Lower leg skin (tissue), 3 donors: ENCODE measurements around the gene ZBTB7C.

ENCODE experiments used
- POLR2A ChIP-seq, 2 donors: fragments of 450-650 bp; IDR thresholded peaks; one replicate each; pipeline ENCODE4 v1.6.1; 2016 to 2017; ENCODE audit warnings: antibody characterized with exemption in 2 of 2, mild to moderate bottlenecking in 1 of 2, moderate library complexity in 1 of 2
- TF ChIP-seq, protein P1 (sequence below), 3 donors: fragments of 450-650 bp; IDR thresholded peaks; one replicate each; pipeline ENCODE4 v1.5.1; 2016; ENCODE audit warnings: antibody characterized with exemption in 3 of 3, mild to moderate bottlenecking in 3 of 3, moderate library complexity in 2 of 3

DNA sequence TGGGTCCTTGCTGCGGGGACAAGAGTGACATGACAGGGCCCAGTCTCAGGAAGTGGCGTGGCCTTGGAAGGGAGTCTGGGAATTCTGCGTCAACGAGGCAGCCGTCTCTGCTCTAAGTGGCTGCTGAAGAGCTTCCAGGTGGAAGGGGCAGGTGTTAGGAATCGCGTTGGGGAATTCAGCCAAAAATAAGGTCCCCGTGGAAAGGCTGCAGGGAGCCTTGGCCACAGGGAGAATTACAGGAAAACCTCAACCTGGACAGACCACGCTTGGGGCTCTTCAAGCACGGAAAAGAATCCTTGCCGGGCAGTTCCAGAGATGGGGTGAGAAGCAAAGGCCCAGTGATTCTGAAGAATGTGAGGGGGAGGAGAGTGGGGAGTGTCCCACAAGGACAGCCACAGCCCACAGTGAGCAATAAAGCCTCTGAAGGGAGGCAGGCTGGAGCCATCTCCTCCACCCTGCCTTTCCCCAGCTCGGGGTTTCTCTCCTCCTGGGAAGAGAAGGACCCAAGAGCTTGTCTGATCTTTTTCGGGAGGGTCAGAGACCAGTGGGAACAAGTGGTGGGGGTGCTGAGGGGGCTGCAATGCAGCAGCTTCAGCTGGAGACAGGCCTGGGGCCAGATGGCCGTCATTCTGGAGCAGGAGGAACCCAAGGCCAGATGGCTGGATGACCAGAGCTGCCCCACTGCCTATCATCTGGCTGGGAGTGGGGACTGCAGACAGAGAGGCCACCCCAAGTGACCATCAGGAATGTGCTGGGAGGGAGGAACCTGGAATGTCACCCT lies 372.4 kb downstream of the ZBTB7C start:
- TF ChIP-seq, protein P1, sequence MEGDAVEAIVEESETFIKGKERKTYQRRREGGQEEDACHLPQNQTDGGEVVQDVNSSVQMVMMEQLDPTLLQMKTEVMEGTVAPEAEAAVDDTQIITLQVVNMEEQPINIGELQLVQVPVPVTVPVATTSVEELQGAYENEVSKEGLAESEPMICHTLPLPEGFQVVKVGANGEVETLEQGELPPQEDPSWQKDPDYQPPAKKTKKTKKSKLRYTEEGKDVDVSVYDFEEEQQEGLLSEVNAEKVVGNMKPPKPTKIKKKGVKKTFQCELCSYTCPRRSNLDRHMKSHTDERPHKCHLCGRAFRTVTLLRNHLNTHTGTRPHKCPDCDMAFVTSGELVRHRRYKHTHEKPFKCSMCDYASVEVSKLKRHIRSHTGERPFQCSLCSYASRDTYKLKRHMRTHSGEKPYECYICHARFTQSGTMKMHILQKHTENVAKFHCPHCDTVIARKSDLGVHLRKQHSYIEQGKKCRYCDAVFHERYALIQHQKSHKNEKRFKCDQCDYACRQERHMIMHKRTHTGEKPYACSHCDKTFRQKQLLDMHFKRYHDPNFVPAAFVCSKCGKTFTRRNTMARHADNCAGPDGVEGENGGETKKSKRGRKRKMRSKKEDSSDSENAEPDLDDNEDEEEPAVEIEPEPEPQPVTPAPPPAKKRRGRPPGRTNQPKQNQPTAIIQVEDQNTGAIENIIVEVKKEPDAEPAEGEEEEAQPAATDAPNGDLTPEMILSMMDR (IDR thresholded peaks at IDR 0.05) = no peak
- TF ChIP-seq POLR2A (IDR thresholded peaks at IDR 0.05) = no peak
